GM19468 (cell line): ENCODE data around the gene CKB.
"Not testable (repeated sequence)": the region's sequence is repeated elsewhere in the genome, so short reads cannot be mapped to it uniquely, and the experiment has no call there.

Source experiments
- ATAC-seq: cut with Tn5 transposase; IDR thresholded peaks from one replicate; pipeline ENCODE4 v1.9.1; 2021; ENCODE audit warnings: mild to moderate bottlenecking, moderate library complexity, moderate number of reproducible peaks; ENCODE audit not compliant: unreplicated experiment; ENCODE audit errors: extremely low read depth

Gene CKB

DNA sequence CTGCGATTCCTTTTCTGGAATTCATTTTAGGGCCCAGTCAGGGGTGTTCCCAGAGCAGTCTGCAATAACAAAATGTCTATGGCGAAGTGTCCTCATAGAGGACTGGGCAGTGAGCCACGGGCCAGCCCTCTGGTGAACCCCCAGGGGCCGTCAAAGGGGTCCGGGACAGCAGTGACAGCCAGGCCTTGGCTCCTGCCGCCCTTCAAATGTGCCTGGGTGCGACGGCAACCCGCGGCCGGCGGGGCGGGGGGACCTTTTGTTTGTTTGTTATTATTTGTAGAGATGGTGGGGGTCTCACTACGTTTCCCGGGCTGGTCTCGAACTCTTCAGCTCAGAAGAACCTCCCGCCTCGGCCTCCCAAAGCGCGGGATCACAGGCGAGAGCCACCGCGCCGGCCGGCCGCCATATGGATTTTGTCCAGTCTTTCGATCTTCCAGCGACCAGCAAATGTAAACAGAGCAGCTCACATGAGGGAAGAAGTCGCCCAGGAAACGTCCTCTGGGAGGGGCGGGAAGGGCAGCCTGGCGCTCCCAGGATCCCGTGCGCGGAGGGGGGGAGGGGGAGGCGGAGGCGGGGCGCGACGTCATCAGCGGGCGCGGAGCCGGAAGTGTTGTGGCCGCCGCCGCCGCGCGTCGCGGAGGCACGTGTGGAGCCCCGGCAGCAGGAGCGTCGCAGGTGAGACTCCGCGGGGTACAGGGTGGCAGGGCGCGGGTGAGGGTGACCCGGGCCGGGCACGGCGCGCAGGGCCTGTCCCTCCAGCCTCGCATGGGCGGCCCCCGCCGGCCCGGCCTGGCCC, 6.2 kb upstream of the CKB start, which contains the start of gene TRMT61A:
Gene TRMT61A, plus strand, starts transcription at position 610 of the 796 bp plus-strand sequence. CDS start 783 bp downstream, outside the sequence.
- ATAC-seq, result peak; percentile 41

DNA sequence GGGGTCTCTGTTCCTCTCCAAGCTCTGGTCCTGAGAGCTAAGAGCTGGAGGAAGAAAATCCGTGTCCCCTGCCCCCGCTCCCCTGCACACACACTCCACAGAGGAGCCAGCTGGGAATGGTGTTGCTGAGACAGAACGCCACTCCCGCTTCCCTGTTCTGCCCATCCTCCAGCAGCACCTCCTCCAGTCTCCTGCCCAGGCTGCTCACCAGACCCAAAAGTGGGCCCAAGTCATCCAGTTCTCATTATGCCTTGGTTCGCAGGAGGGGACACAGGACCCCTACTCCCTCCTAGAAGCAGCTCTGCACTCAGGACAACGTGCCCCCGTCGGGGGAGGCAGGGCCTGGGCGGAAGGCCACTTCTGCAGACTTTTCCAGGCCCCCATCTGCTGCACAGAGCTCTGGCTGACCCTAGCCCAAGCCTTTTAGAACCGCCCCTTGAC, 5.5 kb upstream of the CKB start:
- ATAC-seq, result no peak

DNA sequence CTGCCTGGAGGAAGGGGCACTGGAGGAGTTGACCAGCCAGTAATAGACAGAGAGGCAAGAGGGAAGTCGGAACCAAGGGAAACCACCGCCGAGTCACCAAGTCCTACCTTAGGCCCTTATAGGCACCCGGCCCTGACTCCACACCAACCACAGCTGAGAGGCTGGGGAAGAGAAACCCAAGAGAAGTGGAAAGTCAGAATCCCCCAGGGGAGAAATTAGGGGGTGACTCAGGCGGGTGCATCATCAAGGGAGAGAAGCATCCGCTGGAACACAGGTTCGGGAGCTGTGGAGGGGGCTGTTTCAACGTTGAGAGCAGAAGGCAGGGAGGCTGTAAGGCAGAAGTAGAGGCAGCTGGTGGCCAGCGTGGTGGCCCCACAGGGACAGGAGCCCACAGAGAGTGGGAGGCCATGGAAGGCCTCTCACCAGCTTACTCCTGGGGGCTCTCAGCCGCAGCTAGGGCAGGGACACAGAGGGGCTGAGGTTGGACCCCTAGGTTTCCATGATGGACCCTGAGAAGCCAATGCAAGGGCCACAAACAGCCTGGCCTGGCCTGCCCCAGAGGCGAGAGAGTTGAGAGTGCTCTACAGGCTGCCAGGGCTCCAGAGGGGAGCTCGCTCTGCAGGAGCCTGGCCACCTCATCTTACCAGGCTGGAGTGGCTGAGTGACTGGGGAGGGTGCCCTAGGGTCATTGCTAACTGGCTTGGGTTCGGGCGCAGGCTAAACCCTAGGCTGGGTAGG, 4.9 kb upstream of the CKB start:
- ATAC-seq, result no peak

DNA sequence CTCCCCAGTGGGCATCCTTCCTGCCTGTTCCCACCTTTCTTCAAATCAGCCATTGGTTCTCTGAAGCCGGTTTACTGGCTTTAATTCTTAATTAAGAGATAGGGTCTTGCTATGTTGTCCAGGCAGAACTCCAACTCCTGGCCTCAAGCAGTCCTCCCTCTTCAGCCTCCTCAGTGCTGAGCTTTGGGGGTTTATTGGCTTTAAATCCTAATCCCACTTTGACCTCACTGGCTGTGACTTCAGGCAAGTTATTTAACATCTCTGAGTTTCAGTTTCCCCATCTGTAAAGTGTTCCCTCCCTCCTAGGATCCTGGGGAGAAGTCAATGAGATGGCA, 4.3 kb upstream of the CKB start:
- ATAC-seq, result no peak

DNA sequence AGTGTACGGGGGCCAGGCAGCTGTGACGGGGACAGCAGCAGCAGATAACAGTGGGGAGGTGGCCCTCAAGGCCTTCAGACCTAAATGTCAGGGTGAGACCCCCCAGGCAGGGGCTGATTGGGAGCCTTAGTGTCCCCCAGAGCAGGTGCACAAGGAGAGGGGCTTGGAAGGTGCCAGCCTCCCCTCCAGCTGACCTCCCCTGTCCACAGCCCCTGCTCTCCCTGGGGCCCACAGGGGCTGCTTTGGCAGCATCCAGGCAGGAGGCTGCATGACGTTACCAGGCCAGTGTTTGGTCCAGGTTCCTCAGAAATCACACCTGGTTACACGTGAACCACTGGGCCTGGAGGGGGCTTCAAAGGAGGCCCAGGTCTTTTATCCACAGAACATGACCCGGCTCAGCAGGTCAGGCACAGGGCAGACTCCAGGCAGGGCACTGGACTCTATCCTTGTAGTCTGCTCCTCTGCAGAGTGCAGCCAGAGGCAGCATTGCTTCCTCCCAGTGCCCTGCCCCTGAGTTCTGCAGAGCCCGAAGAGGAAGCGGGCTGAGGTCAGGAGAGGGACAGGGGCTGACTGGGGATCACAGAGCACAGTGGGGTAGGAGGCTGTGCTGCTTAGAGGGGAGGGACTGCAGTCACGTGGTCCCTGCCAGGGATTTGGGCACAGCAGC, 3.8 kb upstream of the CKB start:
- ATAC-seq, result no peak

DNA sequence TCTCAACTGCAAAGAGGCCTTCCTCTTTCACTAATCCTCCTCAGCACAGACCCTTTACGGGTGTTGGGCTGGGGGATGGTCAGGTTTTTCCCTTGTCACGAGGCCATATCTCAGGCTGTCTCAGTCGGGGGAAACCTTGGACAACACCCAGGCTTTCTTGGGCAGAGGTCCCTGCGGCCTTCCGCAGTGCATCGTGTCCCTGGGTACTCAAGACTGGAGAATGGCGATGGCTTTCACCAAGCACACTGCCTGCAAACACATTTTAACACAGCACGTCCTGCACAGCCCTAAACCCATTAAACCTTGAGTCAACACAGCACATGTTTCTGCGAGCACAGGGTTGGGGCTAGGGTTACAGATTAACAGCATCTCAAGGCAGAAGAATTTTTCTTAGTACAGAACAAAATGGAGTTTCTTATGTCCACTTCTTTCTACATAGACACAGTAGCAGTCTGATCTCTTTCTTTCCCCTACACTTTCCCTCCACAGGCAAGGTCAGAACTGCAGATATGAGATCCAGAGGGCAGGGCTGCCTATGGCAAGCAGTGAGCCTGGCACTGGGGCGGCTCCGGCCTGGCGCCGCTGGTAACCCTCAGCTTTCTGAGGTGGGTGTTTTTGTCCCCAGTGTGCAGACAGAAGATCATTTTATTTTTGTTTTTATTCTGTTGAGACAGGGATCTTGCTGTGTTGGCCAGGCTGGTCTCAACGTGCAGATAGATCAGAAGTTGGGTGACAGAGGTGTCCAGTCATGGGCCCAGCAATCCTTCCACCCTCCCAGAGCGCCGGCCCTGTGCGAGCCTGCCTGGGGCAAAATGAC, 3.0 kb upstream of the CKB start:
- ATAC-seq, result not testable (repeated sequence)

DNA sequence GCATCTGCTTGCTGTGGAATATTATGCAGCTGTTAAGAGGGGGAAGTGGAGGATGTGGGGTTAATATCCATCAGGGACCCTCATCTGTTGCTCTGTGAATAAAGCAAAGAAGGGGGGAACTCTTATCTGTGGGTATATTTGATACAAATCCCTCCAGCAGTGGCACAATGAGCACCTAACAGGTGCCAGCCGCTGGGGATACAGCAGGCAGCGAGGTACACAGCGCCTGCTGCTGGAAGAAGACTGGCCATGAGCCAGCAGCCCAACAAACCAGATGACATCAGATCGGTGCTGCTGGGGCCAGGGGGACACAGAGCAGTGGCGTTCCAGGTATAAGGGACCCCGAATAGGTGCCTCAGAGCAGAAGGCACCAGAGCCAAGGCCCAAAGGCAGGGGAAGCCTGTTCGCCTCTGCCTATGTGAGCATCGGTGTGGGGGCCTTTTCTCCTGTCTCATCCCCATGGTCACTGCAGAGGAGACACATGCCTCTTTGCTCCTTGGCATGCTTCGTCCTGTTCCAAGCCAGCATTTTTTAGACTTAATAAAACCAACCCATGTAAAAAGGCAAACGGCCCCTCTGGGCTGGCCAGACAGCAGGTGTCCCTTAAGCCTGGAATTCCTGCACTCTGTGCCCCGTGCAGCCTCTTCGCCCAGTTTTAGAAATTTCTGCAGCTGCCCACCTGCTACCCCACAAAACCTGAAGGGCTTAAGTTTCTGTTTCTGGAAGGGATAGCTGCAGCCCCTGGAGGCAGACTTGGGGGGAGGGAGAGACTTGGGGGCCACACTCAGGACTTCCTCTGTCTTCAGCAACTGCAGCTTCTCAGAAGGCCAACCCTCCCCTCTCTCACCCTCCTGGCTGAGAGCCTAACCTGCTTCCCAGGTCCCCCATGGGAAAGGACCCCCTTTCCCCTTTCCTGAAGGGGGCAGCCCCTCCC, 1.6 kb upstream of the CKB start:
- no peak for ATAC-seq

DNA sequence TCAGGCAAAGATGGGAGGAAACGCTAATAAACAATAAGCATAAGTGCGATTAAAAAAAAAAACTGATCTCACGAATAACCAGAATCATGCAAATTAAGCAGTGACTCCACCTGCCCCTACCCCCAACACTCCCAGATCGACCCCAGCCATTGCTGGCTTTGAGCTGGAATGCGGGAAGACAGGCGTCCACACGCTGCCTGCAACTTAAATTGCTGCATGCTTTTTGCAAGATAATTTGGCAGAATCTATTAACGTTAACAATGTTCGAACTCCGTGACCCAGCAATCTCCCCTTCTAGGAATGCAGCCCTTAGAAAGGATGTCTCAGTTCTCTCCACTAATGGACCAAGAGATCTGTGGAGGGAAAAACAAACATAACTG, 935 bp upstream of the CKB start:
- ATAC-seq, result no peak

DNA sequence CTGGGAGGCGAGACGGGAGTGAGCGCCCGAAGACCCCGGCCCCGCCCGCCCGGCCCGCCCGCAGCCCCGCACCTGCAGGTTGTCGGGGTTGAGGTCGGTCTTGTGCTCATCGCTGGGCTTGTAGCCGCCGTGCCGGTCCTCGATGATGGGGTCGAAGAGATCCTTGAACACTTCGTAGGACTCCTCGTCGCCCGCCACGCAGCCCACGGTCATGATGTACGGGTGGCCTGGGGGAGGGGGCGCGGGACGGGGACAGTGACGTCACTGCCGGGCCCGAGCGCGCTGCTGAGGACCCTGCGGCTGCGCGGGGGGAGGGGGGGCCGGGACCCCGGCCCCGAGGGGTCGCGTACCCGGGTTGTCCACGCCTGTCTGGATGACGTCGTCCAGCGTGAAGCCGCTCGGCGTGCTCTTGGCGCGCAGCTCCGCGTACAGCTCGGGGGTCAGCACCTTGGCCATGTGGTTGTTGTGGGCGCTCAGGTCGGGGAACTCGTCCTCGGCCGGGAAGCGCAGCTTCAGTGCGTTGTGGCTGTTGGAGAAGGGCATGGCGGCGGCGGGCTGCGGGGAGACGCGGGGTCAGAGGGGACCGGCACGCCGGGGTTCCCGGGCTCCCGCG, 573 bp downstream of the CKB start:
- no peak for ATAC-seq

DNA sequence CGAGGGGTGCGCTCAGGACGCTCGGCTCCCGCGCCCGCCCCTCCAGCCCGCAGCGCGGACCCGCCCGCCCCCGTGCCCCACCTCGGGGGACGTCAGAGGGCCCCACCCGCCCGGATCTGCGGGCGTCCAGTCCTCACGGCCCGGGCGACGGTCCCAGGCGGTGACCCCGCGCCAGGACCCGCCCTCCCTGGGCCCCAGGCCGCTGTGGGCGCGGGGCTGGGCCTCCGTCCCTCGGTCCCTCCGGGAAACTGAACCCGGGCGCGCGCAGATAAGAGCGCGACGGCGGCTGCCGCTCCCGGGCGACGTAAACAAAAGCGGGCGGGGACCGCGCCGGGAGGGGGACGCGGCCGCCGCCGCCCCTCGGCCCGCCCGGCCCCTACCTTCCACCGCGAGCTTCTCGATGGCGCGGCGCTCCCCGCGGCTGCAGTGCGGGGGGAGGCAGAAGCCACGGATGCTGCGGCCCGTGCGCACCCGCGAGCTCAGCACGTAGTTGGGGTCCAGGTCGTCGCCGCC, 1.1 kb downstream of the CKB start:
- no peak for ATAC-seq

DNA sequence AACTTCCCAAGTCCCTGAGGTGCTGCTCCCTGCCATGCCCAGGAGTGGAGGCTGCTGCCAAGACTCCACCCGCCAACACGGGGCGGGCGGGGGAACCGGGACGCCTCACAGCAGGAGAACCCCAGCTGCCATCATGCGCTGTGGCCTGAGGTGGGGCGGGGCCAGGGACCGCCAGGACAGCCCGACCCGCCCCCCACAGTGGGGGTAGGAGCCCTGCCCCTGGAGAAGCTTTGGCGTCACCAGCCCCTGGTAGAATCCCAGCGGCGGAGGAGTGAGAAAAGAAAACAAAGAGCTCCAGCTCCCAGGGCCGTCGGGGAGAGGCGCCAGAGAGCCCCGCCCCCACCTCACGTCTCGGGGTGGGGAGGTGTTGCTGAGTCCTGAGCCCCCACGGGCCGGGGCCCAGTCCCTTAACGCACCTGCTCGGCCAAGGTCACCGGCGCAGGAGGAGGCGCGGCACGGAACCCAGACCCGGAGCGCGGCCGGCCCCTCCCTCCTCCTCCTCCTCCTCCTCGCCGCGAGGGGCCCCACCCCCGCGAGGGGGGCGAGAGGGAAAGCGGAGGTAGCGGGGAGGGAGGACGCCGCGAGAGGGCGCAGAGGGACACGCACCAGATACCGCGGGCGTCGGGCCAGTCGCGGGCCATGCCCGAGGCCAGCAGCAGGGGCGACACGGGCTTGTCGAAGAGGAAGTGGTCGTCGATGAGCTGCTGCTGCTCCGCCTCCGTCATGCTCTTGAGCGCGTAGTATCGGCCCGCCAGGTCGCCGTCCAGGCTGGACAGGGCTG, 1.8 kb downstream of the CKB start:
- ATAC-seq, result no peak

DNA sequence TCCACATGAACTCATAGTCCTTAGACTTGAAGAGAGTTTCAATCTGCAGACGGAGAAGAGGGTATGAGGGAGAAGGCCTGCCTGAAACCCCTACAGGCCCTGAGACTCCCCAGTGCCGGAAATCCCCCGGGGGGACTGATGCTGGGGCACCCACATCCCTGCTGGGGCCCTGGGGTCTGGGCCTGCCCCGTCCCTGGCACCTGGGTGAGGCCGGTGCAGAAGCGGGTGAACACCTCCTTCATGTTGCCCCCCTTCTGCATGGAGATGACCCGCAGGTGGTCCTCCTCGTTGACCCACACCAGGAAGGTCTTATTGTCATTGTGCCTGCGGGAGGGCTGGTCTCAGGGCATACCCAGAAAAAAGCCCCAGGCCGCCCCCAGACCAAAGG, 2.4 kb downstream of the CKB start:
- no peak for ATAC-seq

DNA sequence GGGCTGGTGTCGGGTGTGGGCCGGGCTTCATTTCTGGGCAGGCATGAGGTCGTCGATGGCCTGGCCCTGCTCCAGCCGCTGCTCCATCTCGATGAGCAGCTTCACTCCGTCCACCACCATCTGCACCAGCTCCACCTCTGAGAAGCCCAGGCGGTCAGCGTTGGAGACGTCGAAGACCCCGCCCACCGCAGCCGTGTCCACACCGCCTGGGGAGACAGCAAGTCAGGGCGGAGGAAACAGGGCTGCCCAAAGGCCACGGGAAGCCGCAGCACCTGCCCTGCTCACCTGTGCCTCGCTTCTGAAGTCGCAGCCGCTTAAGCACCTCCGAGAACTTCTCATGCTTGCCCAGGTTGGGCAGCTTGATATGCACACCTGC, 2.8 kb downstream of the CKB start:
- ATAC-seq, result no peak

DNA sequence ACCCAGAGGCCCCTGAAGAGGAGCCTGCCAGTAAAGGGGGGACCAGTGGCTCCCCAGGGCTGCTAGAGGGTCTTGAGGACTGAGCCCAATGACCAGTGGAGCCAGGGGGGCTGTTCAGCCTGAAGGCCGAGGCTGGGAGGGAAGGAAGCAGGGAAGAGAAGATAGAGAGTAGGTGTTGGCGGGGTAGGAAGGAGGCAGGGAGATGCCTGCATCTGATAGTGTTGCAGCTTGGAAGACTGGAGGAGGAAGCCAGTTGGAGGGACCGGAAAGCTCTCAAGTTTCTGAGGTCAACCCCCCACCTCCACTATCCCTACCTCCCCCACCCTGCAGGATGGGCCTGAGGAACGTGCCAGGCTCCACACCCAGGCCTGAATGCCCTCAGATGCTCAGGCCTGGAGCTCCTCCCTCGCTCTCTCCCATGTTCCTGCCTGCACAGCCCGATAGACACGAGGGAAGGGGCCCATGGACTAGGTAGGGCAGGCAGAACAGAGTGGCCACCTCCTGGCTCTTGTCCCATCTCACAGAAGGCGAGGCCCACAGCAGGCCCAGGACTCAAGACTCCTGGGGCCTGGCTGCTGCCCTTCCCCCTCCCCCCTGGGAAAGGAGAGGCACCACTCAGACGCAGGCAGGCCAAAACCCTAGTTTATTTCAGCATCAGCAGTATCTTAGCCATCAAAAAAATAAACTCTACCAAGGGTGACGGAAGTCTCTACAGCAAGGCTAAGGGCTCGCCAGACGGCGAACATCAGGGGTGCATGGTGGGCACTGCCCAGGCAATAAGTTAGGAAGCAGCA, 3.4 kb downstream of the CKB start:
- ATAC-seq, result no peak

DNA sequence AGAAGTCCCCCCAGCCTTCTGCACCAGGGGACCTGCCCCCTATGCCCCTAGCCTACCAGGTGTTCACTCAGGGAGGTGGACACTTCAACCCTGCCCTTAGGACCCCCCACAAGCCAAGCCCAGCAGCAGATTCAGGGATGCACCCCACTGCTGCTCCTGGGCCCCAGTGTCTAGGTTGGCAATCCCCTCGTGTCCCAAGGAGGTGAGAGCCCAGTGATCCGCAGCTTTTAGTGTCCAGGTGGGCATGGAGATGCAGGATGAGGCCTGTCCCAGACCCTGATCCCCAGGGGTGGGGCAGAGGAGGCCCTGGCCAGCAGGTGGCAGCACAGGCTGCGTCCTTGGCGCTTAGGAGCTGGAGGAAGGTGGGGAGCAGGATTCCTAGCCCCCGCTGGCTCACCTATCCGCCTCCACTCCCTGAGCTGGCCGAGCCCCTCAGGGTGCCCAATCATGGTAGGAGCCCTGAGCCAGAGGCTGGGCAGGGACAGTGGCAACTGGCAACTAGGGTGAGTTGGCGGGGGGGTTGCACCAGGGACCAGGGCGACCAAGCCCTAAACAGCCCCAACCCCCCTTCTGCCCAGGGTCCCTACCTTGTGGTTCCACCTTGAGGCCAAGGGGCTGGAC, 4.1 kb downstream of the CKB start:
- no peak for ATAC-seq

DNA sequence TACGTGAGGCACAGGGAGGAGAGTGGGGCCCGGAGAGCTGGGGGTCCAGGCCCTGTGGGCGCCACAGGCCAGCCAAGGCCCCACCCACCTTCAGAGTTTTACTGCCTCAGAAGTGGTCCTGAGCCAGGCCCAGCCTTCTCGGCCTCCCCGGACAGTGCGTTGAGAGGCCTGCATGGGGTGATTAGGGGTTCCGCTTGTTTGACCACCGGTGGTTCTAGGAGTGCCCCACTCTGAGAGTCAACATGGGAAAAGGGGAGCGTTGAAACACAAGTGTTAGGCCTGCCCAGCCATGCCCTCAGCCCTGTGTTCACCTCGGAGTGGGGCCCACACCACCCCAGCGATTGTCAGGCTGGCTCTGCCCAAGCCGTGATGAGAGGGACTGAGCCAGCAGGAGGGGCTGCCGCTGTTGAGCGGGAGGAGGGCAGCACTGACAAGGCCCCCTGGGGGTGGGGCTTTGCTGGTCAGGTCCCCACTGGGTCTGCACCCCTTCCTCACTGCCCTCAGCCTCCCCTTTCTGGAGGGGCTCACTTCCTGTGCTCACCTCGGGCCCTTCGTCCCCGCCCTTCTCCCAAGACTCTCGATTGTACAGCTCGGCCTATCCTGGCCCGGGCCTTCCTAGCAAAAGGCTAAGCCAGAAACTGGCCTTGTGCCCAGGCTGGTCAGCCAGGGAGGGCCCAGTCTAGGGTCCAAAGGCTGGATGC, 4.8 kb downstream of the CKB start:
- ATAC-seq, result no peak
